ENCODE data around the gene GRIP2.
A peak's percentile ranks its signal among the peaks of the same experiment; 100 is the strongest.

GRIP2 gene

DNA sequence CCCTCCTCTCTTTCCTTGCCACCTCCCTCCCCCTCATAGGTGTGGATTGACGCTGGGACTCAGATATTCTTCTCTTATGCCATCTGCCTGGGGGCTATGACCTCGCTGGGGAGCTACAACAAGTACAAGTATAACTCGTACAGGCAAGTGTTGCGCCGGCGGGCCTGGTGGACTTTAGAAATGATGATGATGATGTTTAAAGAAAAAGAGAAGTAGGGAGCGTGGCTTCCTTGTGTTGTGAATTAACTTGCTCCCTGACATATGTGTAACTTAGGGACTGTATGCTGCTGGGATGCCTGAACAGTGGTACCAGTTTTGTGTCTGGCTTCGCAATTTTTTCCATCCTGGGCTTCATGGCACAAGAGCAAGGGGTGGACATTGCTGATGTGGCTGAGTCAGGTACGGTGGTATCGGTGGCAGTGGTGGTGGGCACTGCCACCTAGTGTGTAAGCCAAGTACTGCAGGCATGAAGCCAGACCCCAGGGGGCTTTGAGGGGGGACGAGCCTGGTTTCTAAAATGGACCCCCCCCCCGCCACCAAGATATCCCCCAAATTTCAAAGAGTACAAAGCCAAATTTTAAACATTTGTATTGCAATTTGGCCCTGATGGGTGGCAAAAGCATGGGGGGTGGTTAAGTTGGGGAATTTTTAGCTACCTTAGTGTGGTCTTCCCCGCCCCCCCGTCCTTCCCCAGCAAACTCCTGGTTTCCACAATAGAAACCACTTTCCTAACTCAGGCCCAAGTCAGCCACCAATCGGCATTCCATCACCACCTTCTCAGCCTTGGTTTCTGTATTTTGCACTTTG lies 72.1 kb downstream of the GRIP2 start:
- peaks cover 14% of the 10 kb centered on the region for H3K36me3 ChIP-seq
- peak; percentile 37 for DNase-seq

DNA sequence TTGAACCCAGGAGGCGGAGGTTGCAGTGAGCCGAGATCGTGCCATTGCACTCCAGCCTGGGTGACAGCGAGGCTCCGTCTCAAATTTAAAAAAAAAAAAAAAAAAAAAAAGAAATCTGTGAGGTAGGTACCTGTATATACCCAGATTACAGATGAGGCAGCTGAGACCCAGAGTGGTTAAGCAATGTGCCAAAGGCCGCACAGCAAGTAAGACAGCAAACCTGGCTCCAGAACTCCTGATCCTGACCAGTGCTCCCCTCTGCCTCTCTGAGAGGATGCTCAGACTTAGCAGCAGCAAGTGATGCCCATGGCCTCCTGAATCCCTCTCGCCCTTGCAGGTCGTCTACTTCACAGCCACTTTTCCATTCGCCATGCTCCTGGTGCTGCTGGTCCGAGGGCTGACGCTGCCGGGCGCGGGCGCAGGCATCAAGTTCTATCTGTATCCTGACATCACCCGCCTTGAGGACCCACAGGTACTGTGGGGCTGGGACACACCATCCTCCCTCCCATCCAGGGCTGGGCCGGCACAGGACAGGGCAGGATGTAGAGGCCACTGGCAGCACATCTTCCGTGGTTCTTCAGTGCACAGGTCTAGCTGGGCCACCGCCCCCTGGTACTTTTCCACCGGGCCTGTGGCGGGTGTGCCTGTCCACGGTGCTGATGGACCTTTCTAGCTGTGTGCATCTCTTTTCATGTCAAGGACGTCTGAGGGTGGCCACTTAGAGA lies 73.8 kb downstream of the GRIP2 start:
- H3K36me3 ChIP-seq = peaks cover 13% of the 10 kb centered on the region
- no peaks in the 10 kb centered on the region for H3K9me3 ChIP-seq
- H3K4me3 ChIP-seq (ENCODE audit: low read depth, low read length) = no peak overlapping the region
- no peaks in the 10 kb centered on the region for H3K27me3 ChIP-seq
- DNase-seq = no peak
- TF ChIP-seq, protein P1, sequence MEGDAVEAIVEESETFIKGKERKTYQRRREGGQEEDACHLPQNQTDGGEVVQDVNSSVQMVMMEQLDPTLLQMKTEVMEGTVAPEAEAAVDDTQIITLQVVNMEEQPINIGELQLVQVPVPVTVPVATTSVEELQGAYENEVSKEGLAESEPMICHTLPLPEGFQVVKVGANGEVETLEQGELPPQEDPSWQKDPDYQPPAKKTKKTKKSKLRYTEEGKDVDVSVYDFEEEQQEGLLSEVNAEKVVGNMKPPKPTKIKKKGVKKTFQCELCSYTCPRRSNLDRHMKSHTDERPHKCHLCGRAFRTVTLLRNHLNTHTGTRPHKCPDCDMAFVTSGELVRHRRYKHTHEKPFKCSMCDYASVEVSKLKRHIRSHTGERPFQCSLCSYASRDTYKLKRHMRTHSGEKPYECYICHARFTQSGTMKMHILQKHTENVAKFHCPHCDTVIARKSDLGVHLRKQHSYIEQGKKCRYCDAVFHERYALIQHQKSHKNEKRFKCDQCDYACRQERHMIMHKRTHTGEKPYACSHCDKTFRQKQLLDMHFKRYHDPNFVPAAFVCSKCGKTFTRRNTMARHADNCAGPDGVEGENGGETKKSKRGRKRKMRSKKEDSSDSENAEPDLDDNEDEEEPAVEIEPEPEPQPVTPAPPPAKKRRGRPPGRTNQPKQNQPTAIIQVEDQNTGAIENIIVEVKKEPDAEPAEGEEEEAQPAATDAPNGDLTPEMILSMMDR (IDR thresholded peaks at IDR 0.05; ENCODE audit: low read depth, low read length) = no peak
- no peaks in the 10 kb centered on the region for H3K4me1 ChIP-seq

More for the DNA sequence above, 72.1 kb downstream of the GRIP2 start:
- Histone ChIP-seq H3K9me3 (no peaks in the 10 kb centered on the region), H3K4me1 (no peaks in the 10 kb centered on the region), H3K27me3 (no peaks in the 10 kb centered on the region), H3K4me3 (ENCODE audit: low read depth, low read length) (no peak overlapping the region)
- TF ChIP-seq, protein P1 (IDR thresholded peaks at IDR 0.05; ENCODE audit: low read depth, low read length) = peak; percentile 76

DNA sequence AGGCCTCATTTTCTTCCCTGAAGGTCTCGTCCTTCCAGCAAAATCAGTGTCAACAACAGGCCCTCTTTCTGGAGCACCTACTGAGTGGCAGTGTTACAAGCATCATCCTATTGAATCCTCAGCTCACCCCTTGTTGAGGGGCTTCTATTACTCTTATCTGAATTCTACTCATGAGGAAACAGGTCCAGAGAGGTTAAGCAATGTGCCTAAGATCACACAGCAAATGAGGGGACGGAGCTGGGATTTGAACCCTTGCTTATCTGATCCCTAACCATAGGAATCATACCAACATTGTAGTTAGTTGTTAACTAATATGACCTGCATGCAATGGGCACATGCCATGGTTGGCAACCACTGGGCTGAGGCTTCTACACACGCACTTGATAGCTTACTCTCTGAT lies 74.7 kb downstream of the GRIP2 start:
- Histone ChIP-seq H3K4me3 (ENCODE audit: low read depth, low read length) (no peak overlapping the region), H3K27me3 (no peaks in the 10 kb centered on the region), H3K36me3 (peaks cover 13% of the 10 kb centered on the region), H3K9me3 (no peaks in the 10 kb centered on the region), H3K4me1 (no peaks in the 10 kb centered on the region)
- TF ChIP-seq, protein P1 (IDR thresholded peaks at IDR 0.05; ENCODE audit: low read depth, low read length) = no peak
- DNase-seq = no peak

DNA sequence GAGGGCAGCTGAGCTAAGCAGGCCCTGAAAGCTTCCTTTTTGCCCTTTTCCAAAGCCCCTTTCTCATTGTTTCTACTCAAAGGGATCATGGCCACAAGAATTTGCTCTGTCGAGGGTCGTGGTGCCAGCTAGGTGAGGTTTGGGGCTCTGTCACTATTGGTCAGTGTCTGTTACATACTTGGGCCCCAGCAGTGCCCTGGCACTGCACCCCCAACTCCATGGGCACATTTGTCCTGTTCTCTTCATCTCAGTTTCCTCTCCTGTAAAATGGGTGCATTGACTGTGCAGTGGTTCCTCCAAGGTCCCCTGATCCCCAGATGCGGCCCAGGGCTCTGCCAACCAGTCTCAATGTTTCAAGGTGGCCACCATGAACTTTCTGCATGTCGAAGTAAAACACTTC lies 75.6 kb downstream of the GRIP2 start:
- H3K36me3 ChIP-seq = peaks cover 13% of the 10 kb centered on the region
- TF ChIP-seq, protein P1 (IDR thresholded peaks at IDR 0.05; ENCODE audit: low read depth, low read length) = no peak
- no peaks in the 10 kb centered on the region for H3K27me3 ChIP-seq
- H3K4me1 ChIP-seq = no peaks in the 10 kb centered on the region
- DNase-seq = no peak
- no peak overlapping the region for H3K4me3 ChIP-seq (ENCODE audit: low read depth, low read length)
- no peaks in the 10 kb centered on the region for H3K9me3 ChIP-seq

DNA sequence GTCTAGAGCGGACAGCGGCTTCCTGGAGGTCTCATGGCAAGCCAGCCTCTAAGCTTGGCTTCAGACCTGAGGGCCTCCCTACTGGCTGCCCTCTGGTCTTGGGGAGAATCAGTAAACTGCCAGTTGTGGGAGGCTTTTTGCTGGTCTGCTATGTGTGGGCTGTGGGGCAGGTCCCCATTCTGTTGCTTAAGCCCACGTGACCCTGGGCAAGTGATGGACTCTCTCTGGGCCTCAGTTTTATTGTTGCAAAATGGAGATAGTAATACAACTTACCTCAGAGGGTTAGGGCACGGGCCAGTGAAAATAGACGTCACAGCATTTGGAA lies 76.0 kb downstream of the GRIP2 start:
- TF ChIP-seq, protein P1 (IDR thresholded peaks at IDR 0.05; ENCODE audit: low read depth, low read length) = no peak
- no peaks in the 10 kb centered on the region for H3K9me3 ChIP-seq
- H3K4me3 ChIP-seq (ENCODE audit: low read depth, low read length) = no peak overlapping the region
- H3K4me1 ChIP-seq = no peaks in the 10 kb centered on the region
- DNase-seq = no peak
- H3K36me3 ChIP-seq = peaks cover 13% of the 10 kb centered on the region
- H3K27me3 ChIP-seq = no peaks in the 10 kb centered on the region
